ENCODE data around the gene RPS25.
A peak's percentile ranks its signal among the peaks of the same experiment; 100 is the strongest.
"Not testable (repeated sequence)": the region's sequence is repeated elsewhere in the genome, so short reads cannot be mapped to it uniquely, and the experiment has no call there.

The RPS25 gene

DNA sequence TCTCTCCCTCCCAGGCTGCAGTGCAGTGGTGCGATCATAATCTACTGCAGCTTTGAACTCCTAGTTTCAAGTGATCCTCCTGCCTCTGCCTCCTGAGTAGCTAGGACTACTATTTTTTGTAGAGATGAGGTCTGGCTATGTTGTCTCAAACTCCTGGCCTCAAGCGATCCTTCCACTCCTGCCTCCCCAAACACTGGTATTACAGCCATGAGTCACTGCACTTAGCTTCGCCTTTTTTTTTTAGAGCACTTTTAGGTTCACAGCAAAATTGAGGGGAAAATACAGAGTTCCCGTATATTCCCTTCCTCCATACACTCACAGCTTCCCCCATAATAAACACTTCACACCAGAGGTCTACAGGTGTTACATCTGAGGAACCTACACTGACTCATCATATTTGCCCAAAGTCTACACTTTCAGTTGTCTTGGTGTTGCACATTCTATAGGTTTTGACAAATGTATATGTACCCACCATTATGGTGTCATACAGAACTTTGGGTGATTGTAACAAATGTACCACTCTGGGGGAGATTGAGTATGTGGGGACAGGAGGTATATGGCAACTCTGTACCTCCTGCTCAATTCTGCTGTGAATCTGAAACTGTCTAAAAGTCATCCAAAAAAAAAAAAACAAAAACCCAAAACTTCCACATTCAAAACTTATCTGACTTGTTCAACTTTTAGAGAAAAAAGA, 23.8 kb upstream of the RPS25 start:
- no peak overlapping the region for H3K4me3 ChIP-seq (ENCODE audit: control insufficient read depth, low read depth, low read length)
- TF ChIP-seq, protein P1, sequence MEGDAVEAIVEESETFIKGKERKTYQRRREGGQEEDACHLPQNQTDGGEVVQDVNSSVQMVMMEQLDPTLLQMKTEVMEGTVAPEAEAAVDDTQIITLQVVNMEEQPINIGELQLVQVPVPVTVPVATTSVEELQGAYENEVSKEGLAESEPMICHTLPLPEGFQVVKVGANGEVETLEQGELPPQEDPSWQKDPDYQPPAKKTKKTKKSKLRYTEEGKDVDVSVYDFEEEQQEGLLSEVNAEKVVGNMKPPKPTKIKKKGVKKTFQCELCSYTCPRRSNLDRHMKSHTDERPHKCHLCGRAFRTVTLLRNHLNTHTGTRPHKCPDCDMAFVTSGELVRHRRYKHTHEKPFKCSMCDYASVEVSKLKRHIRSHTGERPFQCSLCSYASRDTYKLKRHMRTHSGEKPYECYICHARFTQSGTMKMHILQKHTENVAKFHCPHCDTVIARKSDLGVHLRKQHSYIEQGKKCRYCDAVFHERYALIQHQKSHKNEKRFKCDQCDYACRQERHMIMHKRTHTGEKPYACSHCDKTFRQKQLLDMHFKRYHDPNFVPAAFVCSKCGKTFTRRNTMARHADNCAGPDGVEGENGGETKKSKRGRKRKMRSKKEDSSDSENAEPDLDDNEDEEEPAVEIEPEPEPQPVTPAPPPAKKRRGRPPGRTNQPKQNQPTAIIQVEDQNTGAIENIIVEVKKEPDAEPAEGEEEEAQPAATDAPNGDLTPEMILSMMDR (IDR thresholded peaks at IDR 0.05; ENCODE audit: control insufficient read depth, insufficient read depth, low read depth, low read length, missing control alignments) = no peak
- DNase-seq (ENCODE audit: low read depth) = no peak

DNA sequence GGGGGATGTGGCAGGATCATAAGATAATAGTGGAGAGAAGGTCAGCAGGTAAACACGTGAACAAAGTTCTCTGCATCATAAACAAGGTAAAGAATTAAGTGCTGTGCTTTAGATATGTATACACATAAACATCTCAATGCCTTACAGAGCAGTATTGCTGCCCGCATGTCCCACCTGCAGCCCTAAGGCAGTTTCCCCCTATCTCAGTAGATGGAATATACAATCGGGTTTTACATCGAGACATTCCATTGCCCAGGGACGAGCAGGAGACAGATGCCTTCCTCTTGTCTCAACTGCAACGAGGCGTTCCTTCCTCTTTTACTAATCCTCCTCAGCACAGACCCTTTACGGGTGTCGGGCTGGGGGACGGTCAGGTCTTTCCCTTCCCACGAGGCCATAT, 21.3 kb upstream of the RPS25 start:
- not testable (repeated sequence) for DNase-seq (ENCODE audit: low read depth)

DNA sequence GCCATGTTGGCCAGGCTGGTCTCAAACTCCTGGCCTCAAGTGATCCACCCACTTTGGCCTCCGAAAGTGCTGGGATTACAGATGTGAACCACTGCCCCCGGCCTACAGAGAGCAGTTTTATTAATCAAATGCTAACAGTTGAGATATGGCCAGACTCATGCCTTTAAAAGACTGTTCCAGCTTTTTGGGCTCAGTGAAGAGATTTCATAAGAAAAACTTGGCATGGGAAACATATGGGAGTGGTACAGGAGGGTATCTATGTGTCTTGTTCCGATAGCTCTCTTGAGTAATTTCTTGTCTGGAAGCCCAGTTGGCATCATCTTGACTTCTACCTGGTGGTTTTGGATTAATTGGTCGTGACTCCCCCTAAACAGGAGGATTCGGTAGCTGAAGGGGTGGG, 20.7 kb upstream of the RPS25 start:
- TF ChIP-seq, protein P1 (IDR thresholded peaks at IDR 0.05; ENCODE audit: control insufficient read depth, insufficient read depth, low read depth, low read length, missing control alignments) = no peak

More for the DNA sequence above, 21.3 kb upstream of the RPS25 start:
- H3K4me3 ChIP-seq (ENCODE audit: control insufficient read depth, low read depth, low read length) = not testable (repeated sequence)

DNA sequence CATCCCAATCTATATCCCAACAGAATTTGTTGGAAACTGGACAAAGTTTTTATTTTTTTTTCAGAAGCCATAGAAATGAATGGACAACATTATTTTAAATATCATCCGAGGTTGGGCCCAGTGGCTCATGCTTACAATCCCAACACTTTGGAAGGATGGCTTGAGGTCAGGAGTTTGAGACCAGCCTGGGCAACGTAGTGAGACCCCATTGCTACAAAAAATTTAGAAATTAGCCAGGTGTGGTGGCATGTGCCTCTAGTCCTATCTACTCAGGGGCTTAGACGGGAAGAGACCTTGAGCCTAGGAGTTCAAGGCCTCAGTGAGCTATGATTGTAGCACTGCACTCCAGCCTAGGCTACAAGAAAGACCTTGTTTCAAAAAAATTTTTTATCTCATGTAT, 16.7 kb upstream of the RPS25 start:
- TF ChIP-seq, protein P1 (IDR thresholded peaks at IDR 0.05; ENCODE audit: control insufficient read depth, insufficient read depth, low read depth, low read length, missing control alignments) = no peak
- DNase-seq (ENCODE audit: low read depth) = no peak
- H3K4me3 ChIP-seq (ENCODE audit: control insufficient read depth, low read depth, low read length) = no peak overlapping the region

More for the DNA sequence above, 20.7 kb upstream of the RPS25 start:
- DNase-seq (ENCODE audit: low read depth) = no peak
- no peak overlapping the region for H3K4me3 ChIP-seq (ENCODE audit: control insufficient read depth, low read depth, low read length)

DNA sequence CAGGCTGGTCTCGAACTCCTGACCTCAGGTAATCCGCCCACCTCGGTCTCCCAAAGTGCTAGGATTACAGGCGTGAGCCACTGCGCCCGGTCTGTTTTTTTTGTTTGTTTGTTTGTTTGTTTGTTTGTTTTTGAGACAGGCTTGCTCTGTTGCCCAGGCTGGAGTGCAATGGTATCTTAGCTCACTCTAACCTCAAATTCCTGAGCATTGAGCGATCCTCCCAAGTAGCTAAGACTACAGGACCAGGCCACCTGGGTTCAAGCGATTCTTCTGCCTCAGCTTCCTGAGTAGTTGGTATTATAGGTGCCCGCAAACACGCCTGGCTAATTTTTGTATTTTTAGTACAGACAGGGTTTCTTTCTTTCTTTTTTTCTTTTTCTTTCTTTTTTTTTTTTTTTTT, 15.3 kb upstream of the RPS25 start:
- H3K4me3 ChIP-seq (ENCODE audit: control insufficient read depth, low read depth, low read length); DNase-seq (ENCODE audit: low read depth): not testable (repeated sequence)

DNA sequence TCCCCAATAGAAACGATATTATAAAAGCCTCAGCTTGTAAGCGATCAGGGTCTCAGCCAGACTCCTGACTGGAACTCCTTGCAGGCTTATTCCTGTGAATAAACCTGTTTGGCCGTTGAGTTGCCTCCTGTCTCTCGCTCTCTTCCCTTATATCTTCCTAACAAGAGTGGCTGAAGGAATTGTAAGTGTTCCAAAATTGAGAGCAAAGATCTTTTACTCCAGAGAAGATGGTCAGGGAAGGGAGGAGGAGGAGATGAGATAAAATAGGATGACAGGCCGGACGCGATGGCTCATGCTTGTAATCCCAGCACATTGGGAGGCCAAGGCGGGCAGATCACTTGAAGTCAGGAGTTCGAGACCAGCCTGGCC, 13.8 kb upstream of the RPS25 start:
- no peak for DNase-seq (ENCODE audit: low read depth)
- no peak overlapping the region for H3K4me3 ChIP-seq (ENCODE audit: control insufficient read depth, low read depth, low read length)

DNA sequence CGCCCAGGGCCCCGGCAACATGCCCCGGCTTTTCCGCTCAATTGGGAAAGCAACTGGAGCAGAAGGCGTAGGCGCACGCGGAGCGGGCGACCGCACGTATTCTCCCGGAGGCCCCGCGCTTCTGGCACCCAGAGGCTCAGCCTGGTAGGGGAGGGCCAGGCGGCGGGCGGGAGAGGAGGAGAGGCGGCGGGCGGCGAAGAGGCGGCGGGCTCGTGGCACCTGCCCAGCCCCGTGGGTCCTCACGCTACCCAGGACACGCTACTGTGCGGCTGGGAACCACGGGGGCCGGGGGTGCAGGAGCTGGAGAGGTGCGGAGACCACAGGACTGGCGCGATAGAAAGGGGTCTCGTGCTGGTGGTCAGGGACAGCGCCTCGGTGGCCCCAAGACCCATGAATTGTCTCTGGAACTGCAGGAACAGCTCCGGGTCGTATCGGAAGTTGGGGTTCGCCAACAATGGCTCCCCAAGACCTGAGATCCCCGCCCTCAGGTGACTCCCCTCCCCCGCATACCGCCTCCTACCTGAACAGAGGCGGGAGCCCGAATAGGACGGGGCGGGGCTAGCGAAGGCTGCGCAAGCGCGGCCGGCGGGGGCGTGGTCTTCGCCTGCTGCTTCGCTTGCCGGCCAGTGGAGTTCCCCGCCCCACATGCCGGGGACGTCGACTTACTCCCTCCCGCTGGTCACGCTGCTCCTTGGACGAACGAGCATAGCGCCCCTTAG, 12.3 kb upstream of the RPS25 start, which contains the start of gene SLC37A4:
Gene SLC37A4, minus strand, starts transcription at position 549 of the 719 bp plus-strand sequence.
- peak within 1 kb of the TSS; percentile 95 for H3K4me3 ChIP-seq (ENCODE audit: control insufficient read depth, low read depth, low read length)
- peak; percentile 90 for DNase-seq (ENCODE audit: low read depth)
- TF ChIP-seq, protein P1 (IDR thresholded peaks at IDR 0.05; ENCODE audit: control insufficient read depth, insufficient read depth, low read depth, low read length, missing control alignments) = peak; percentile 88

More for the DNA sequence above, 13.8 kb upstream of the RPS25 start:
- TF ChIP-seq, protein P1 (IDR thresholded peaks at IDR 0.05; ENCODE audit: control insufficient read depth, insufficient read depth, low read depth, low read length, missing control alignments) = no peak
